GM10248 (cell line): Measurements from ENCODE around the gene LRRC52.

Source experiments
- CTCF ChIA-PET: fragments of 300-600 bp; sonication (Branson Sonifier 250); formaldehyde crosslinking; extraction: SDS; loops from one replicate; lab custom pipeline; 2021; ENCODE audit warnings: antibody characterized with exemption; lab: Yijun Ruan, JAX
- POLR2A ChIA-PET: fragments of 350-650 bp; sonication (Branson Sonifier 250); formaldehyde crosslinking; extraction: SDS; loops from one replicate; lab custom pipeline; 2020; ENCODE audit warnings: antibody characterized with exemption; lab: Yijun Ruan, JAX
- DNase-seq: peaks from one replicate; pipeline ENCODE4 v3.0.0; 2012; ENCODE audit errors: extremely low spot score
- TF ChIP-seq, protein P1 (sequence below): IDR thresholded peaks from 2 replicates; pipeline ENCODE4 v1.5.1; 2012; ENCODE audit warnings: mild to moderate bottlenecking, low read depth; ENCODE audit errors: extremely low read depth, missing control alignments, control extremely low read depth

The LRRC52 gene

DNA sequence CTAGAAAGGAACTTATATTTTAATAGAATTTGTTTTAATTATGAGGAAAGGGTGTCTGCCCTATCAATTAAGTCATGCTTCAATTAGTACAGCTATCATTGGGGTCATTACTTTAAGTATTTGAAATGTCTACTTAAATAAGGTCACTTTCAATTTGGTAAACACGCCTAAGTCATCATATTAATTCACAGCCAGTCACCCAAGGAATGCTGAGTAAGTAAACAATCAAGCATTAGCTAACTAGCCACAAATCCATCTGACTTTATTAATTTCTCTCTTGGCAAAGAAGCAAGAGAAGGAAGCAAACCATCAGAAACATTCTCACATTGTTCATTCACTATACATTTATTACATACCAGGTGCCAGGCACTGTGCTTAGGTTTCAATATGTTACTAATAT lies 1.2 kb upstream of the LRRC52 start:
- POLR2A ChIA-PET: no interaction called here

DNA sequence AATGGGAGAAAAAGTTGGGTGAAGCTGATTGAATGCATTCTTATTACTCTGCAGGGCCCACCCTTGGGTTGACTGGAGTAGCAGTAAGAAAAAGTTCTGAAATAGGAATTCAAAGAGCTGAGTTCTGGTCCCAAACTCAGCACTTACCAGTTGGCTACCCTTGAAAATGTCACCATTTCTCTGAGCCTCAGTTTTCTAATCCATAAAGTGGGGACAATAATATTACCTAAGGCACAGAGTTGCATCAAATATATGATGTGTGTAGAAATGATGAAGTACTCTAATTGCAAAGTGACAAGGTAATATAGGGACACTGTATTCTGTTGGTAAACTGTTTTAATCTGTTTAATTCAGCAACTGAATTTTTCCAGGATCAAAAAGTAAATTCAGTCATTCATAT lies 1.2 kb downstream of the LRRC52 start:
- ChIA-PET POLR2A (no interaction called here), CTCF (interaction anchor here (0.7 to 2.0 kb wide), 3 partner anchors 10 to 177 kb away, joined by 3 to 5 read pairs (median 3); no protein-coding TSS in a partner anchor)
- TF ChIP-seq, protein P1, sequence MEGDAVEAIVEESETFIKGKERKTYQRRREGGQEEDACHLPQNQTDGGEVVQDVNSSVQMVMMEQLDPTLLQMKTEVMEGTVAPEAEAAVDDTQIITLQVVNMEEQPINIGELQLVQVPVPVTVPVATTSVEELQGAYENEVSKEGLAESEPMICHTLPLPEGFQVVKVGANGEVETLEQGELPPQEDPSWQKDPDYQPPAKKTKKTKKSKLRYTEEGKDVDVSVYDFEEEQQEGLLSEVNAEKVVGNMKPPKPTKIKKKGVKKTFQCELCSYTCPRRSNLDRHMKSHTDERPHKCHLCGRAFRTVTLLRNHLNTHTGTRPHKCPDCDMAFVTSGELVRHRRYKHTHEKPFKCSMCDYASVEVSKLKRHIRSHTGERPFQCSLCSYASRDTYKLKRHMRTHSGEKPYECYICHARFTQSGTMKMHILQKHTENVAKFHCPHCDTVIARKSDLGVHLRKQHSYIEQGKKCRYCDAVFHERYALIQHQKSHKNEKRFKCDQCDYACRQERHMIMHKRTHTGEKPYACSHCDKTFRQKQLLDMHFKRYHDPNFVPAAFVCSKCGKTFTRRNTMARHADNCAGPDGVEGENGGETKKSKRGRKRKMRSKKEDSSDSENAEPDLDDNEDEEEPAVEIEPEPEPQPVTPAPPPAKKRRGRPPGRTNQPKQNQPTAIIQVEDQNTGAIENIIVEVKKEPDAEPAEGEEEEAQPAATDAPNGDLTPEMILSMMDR: no peak
- no peak for DNase-seq

More for the DNA sequence above, 1.2 kb upstream of the LRRC52 start:
- TF ChIP-seq, protein P1: no peak
- DNase-seq: no peak
- CTCF ChIA-PET: no interaction called here

DNA sequence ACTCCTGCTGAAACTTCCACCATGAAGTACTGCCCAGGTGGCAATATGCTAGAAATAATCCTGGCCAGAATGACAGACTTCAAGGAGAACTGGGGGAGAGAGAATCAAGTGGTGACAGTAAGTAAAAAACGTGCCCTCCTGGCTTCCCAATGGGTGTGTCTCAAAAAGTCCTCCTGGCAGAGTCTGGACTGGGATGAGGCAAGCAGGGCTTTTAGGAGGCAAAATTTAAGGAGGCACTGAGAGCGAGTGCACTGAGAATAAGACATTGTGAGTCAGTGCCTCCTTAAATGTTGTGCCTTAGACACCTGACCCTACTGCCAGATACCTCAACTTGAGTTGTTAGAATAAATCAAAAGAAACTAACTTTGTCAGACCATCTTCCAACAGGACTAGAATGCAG lies 2.2 kb downstream of the LRRC52 start:
- DNase-seq: no peak
- POLR2A ChIA-PET: no interaction called here
- TF ChIP-seq, protein P1: no peak
- CTCF ChIA-PET: no interaction called here

DNA sequence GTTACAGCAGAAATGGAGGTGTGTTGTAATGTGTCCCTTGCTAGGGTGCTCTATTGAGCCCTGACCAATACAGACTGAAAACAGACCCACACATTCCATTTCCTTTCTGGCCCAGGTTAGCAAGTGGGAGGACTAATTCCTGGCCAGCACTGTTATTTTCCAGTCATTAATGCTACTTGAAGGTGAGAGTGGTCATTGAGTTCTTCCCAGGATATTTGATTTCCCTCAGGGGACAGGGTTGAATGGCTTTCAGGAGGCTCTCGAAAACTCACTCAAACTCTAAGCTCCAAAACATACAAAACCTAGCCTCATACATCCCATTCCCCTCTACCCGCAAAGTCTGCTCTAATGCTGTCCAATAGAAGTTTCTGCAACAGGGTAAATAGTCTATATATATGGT lies 6.2 kb downstream of the LRRC52 start:
- POLR2A ChIA-PET: no interaction called here
- DNase-seq: no peak
- CTCF ChIA-PET: interaction anchor here (1.0 kb wide), 1 partner anchor 25 kb away, joined by 3 read pairs; no protein-coding TSS in a partner anchor
- TF ChIP-seq, protein P1: no peak

DNA sequence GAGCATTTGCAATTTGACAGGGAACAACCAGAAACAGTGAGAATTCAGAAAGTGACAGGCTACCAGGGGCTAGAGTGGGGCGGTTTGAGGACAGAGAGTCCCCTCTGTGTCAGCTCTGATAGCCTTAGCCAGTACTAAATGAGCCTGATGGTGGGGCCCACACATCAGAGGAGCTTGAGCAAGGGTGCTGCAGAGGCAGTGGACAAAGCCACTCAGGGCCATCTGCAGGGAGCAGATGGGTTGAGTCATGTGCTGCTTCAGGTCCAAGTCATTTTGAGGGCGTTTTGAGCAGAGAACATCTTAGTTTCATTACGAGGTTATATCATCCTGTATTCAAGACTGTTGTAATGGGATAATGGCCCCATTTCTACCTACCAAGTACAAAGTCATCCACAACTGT lies 7.7 kb downstream of the LRRC52 start:
- no peak for DNase-seq
- TF ChIP-seq, protein P1: no peak
- CTCF ChIA-PET: interaction anchor here (1.5 kb wide), 1 partner anchor 10 kb away, joined by 7 read pairs; no protein-coding TSS in a partner anchor
- POLR2A ChIA-PET: no interaction called here

DNA sequence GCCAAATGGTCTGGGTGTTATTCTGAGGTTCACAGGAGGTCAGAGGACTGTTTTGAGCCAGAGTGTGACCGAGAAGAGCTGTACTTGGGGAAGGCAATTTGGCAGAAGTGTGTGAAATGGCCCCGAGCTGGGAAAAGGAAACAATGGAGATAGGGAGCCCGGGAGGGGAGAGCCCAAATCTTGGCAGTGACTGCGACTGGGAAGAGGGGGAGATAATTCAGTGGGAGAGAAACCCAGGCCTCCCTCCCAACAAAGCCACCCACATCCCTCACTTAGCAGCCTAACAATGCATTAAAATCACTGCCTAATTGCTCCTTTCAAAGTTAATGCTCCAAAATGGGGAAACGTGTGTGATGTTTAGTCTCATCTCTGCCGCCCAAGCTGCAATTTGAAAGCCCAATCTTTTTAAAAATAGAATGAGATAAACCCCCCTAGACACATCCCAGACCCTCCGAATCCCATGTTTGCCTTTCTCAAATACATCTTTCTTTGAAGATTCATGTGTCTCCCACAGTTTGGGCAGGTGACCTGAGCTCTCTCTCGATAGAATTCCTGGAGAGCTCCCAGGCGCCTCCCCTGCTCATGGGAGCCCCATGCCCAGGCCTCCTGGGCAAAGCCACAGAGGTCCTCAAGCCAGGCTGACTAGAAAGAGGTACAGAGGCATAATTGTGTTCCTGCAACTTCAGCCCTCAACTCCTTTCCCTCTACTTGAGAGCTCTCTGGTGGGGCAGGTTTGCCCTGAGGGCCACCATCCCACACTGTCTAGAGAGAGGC lies 17.3 kb downstream of the LRRC52 start:
- TF ChIP-seq, protein P1: no peak
- POLR2A ChIA-PET: no interaction called here
- CTCF ChIA-PET: interaction anchor here (1.2 to 3.0 kb wide), 2 partner anchors 9 to 14 kb away, joined by 4 to 7 read pairs; no protein-coding TSS in a partner anchor
- DNase-seq: no peak
